Liver (tissue), 9 donors: Measurements from ENCODE around the gene PTPN23. TPM values are rescaled to one million over a fixed set of nuclear protein-coding genes. Genes with fewer than 3 reads are reported as not detected.

Source experiments
- DNase-seq: peaks from one replicate; pipeline ENCODE4 v3.0.0-alpha.2; 2017; ENCODE audit warnings: low spot score
- H3K27ac ChIP-seq, 2 donors: one replicate each; pipeline ENCODE4 v1.7.0; 2013; ENCODE audit warnings: inconsistent platforms in 2 of 2, low read length in 2 of 2, control low read depth in 1 of 2, low read depth in 1 of 2, mild to moderate bottlenecking in 1 of 2
- H3K27me3 ChIP-seq, 4 donors: one replicate each; pipeline versions ENCODE4 v1.6.1 to v1.7.0; 2013; ENCODE audit warnings: low read length in 3 of 4, inconsistent platforms in 1 of 4, mild to moderate bottlenecking in 1 of 4, moderate library complexity in 1 of 4; ENCODE audit not compliant: control insufficient read depth in 4 of 4, insufficient read depth in 4 of 4
- H3K36me3 ChIP-seq, 4 donors: one replicate each; pipeline versions ENCODE4 v1.6.1 to v1.7.0; 2013; ENCODE audit warnings: low read length in 3 of 4, mild to moderate bottlenecking in 3 of 4, low read depth in 1 of 4, moderate library complexity in 1 of 4; ENCODE audit not compliant: control insufficient read depth in 4 of 4, insufficient read depth in 3 of 4
- H3K4me1 ChIP-seq, 4 donors: one replicate each; pipeline versions ENCODE4 v1.6.1 to v1.7.0; 2013; ENCODE audit warnings: low read length in 3 of 4, mild to moderate bottlenecking in 3 of 4, moderate library complexity in 1 of 4; ENCODE audit not compliant: control insufficient read depth in 4 of 4, insufficient read depth in 4 of 4
- H3K4me3 ChIP-seq, 3 donors: one replicate each; pipeline versions ENCODE4 v1.6.1 to v1.7.0; 2013; ENCODE audit warnings: low read length in 3 of 3, control low read depth in 1 of 3, low read depth in 1 of 3, mild to moderate bottlenecking in 1 of 3
- H3K9ac ChIP-seq, 2 donors: one replicate each; pipeline ENCODE4 v1.7.0; 2013; ENCODE audit warnings: low read length in 2 of 2, mild to moderate bottlenecking in 2 of 2, moderate library complexity in 2 of 2, control low read depth in 1 of 2, low read depth in 1 of 2
- H3K9me3 ChIP-seq, 4 donors: one replicate each; pipeline versions ENCODE4 v1.6.1 to v1.7.0; 2013; ENCODE audit warnings: low read length in 3 of 4; ENCODE audit not compliant: control insufficient read depth in 4 of 4
- EGR1 ChIP-seq, 2 donors: IDR thresholded peaks; 2 replicates each; pipeline ENCODE4 v1.6.1; 2016 to 2018; ENCODE audit warnings: antibody characterized with exemption in 2 of 2, low read depth in 2 of 2
- FOXA1 ChIP-seq: IDR thresholded peaks from 2 replicates; pipeline ENCODE4 v1.6.1; 2016; ENCODE audit warnings: antibody characterized with exemption
- FOXA2 ChIP-seq: IDR thresholded peaks from 2 replicates; pipeline ENCODE4 v1.6.1; 2016; ENCODE audit warnings: antibody characterized with exemption
- GABPA ChIP-seq, 2 donors: IDR thresholded peaks in 1 of 2; conservative IDR thresholded peaks in 1 of 2; 2 replicates each; pipeline ENCODE4 v1.6.1; 2016; ENCODE audit warnings: antibody characterized with exemption in 2 of 2, mild to moderate bottlenecking in 1 of 2, moderate library complexity in 1 of 2
- HNF4A ChIP-seq, 2 donors: conservative IDR thresholded peaks; 2 replicates each; pipeline ENCODE4 v1.6.1; 2016; ENCODE audit warnings: antibody characterized with exemption in 2 of 2, mild to moderate bottlenecking in 2 of 2
- HNF4G ChIP-seq: IDR thresholded peaks from 2 replicates; pipeline ENCODE4 v1.6.1; 2016; ENCODE audit warnings: antibody characterized with exemption
- JUND ChIP-seq, 2 donors: IDR thresholded peaks; 2 replicates each; pipeline ENCODE4 v1.6.1; 2016; ENCODE audit warnings: antibody characterized with exemption in 2 of 2
- MAX ChIP-seq: IDR thresholded peaks from 2 replicates; pipeline ENCODE4 v1.6.1; 2016; ENCODE audit warnings: antibody characterized with exemption
- NR2F2 ChIP-seq: IDR thresholded peaks from 2 replicates; pipeline ENCODE4 v1.6.1; 2016; ENCODE audit warnings: antibody characterized with exemption
- RAD21 ChIP-seq, 2 donors: IDR thresholded peaks; 2 replicates each; pipeline ENCODE4 v1.6.1; 2016; ENCODE audit warnings: antibody characterized with exemption in 2 of 2, mild to moderate bottlenecking in 2 of 2
- RXRA ChIP-seq, 2 donors: IDR thresholded peaks; 2 replicates each; pipeline ENCODE4 v1.6.1; 2017 to 2018; ENCODE audit warnings: antibody characterized with exemption in 2 of 2, mild to moderate bottlenecking in 1 of 2
- SP1 ChIP-seq: IDR thresholded peaks from 2 replicates; pipeline ENCODE4 v1.6.1; 2018; ENCODE audit warnings: antibody characterized with exemption, mild to moderate bottlenecking
- TAF1 ChIP-seq: conservative IDR thresholded peaks from 2 replicates; pipeline ENCODE4 v1.6.1; 2016; ENCODE audit warnings: antibody characterized with exemption, mild to moderate bottlenecking
- YY1 ChIP-seq: IDR thresholded peaks from 2 replicates; pipeline ENCODE4 v1.6.1; 2016; ENCODE audit warnings: antibody characterized with exemption, mild to moderate bottlenecking
- WGBS: extraction: QIAGEN DNeasy Blood & Tissue Kit; methylation state at CpG from one replicate; pipeline ENCODE4 v1.1.7; 2013; 5-methylcytosine and 5-hydroxymethylcytosine counted together
- polyA plus RNA-seq, 2 donors: library from polyadenylated mRNA; stranded (reverse) in 1 of 2; unstranded in 1 of 2; fragments of 200-250 nt in 1 of 2; fragments of >200 nt in 1 of 2; fragmentation: Nextera tagmentation in 1 of 2; extraction: Ambion mirVana in 1 of 2; gene quantifications; one replicate each; pipeline versions ENCODE4 v1.2.1 to v1.2.3, GENCODE V29; 2013 to 2015
- total RNA-seq, 2 donors: library from RNA; depleted of rRNA; stranded (reverse); fragments of >200 nt; gene quantifications; one replicate each; pipeline ENCODE4 v1.2.3, GENCODE V29; 2014
- TF ChIP-seq, protein P1 (sequence below): fragments of 150-350 bp; IDR thresholded peaks from 2 replicates; pipeline ENCODE4 v1.5.1; 2017; ENCODE audit warnings: improper control_type of control experiment, low read depth, low read length; ENCODE audit not compliant: missing input control
- TF ChIP-seq, protein P2 (sequence below): IDR thresholded peaks from 2 replicates; pipeline ENCODE4 v1.6.1; 2016; ENCODE audit warnings: antibody characterized with exemption
- TF ChIP-seq, protein P3 (sequence below): IDR thresholded peaks from 2 replicates; pipeline ENCODE4 v1.6.1; 2016; ENCODE audit warnings: antibody characterized with exemption, mild to moderate bottlenecking
- TF ChIP-seq, protein P4 (sequence below): IDR thresholded peaks from 2 replicates; pipeline ENCODE4 v1.6.1; 2016; ENCODE audit warnings: antibody characterized with exemption
- donor health status: healthy.
- donor health status: healthy.
- donor health status: healthy.
- donor health status: healthy.
- donor health status: healthy.

PTPN23 gene
- total and polyA plus RNA-seq, 4 donors = 3.8 to 84.4 (median 11.5) TPM

DNA sequence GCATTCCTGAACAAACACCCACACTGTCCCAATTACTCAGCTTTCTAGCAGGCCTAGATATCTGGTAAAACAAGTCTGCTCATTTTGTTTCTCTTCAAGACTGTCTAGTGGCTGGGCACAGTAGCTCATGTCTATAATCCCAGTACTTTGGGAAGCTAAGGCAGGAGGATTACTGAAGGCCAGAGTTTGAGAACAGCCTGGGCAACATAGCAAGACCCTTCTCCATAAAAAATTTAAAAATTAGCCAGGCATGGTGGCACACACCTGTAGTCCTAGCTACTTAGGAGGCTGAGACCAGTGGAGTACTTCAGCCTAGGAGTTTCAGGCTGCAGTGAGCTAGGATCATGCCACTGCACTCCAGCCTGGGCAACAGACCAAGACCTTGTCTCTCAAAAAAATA, 6.2 kb upstream of the PTPN23 start:
- DNase-seq = no peak
- H3K27me3 ChIP-seq = no peaks in the 10 kb centered on the region

GRCh38 chr3:47376393-47376792, 4.4 kb upstream of the PTPN23 start:
- DNase-seq = no peak
- Histone ChIP-seq H3K9me3 (no peaks in the 10 kb centered on the region), H3K36me3 (no peaks in the 10 kb centered on the region), H3K4me1 (peaks cover 2 to 18% (median 12%) of the 10 kb centered on the region in 4 donors), H3K4me3 (no peak overlapping the region), H3K9ac (no peak overlapping the region), H3K27ac (no peak overlapping the region), H3K27me3 (no peaks in the 10 kb centered on the region)
- 92% methylated on average over 3 of the region's 3 CpGs for whole genome bisulfite sequencing
- TF ChIP-seq HNF4G (no peak), NR2F2 (no peak), EGR1 (IDR thresholded peaks at IDR 0.05; ENCODE audit: low read depth in 2 of 2) (no peak), GABPA (IDR thresholded peaks at IDR 0.05 in 1 of 2, conservative IDR thresholded peaks at IDR 0.05 in 1 of 2) (no peak), JUND (IDR thresholded peaks at IDR 0.05) (no peak), TAF1 (no peak), FOXA2 (no peak), YY1 (no peak), SP1 (no peak), MAX (no peak), FOXA1 (no peak), HNF4A (conservative IDR thresholded peaks at IDR 0.05) (no peak), RXRA (IDR thresholded peaks at IDR 0.05) (no peak), RAD21 (IDR thresholded peaks at IDR 0.05) (no peak)
- TF ChIP-seq, protein P1, sequence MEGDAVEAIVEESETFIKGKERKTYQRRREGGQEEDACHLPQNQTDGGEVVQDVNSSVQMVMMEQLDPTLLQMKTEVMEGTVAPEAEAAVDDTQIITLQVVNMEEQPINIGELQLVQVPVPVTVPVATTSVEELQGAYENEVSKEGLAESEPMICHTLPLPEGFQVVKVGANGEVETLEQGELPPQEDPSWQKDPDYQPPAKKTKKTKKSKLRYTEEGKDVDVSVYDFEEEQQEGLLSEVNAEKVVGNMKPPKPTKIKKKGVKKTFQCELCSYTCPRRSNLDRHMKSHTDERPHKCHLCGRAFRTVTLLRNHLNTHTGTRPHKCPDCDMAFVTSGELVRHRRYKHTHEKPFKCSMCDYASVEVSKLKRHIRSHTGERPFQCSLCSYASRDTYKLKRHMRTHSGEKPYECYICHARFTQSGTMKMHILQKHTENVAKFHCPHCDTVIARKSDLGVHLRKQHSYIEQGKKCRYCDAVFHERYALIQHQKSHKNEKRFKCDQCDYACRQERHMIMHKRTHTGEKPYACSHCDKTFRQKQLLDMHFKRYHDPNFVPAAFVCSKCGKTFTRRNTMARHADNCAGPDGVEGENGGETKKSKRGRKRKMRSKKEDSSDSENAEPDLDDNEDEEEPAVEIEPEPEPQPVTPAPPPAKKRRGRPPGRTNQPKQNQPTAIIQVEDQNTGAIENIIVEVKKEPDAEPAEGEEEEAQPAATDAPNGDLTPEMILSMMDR = no peak
- TF ChIP-seq, protein P2, sequence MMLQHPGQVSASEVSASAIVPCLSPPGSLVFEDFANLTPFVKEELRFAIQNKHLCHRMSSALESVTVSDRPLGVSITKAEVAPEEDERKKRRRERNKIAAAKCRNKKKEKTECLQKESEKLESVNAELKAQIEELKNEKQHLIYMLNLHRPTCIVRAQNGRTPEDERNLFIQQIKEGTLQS = no peak
- TF ChIP-seq, protein P3, sequence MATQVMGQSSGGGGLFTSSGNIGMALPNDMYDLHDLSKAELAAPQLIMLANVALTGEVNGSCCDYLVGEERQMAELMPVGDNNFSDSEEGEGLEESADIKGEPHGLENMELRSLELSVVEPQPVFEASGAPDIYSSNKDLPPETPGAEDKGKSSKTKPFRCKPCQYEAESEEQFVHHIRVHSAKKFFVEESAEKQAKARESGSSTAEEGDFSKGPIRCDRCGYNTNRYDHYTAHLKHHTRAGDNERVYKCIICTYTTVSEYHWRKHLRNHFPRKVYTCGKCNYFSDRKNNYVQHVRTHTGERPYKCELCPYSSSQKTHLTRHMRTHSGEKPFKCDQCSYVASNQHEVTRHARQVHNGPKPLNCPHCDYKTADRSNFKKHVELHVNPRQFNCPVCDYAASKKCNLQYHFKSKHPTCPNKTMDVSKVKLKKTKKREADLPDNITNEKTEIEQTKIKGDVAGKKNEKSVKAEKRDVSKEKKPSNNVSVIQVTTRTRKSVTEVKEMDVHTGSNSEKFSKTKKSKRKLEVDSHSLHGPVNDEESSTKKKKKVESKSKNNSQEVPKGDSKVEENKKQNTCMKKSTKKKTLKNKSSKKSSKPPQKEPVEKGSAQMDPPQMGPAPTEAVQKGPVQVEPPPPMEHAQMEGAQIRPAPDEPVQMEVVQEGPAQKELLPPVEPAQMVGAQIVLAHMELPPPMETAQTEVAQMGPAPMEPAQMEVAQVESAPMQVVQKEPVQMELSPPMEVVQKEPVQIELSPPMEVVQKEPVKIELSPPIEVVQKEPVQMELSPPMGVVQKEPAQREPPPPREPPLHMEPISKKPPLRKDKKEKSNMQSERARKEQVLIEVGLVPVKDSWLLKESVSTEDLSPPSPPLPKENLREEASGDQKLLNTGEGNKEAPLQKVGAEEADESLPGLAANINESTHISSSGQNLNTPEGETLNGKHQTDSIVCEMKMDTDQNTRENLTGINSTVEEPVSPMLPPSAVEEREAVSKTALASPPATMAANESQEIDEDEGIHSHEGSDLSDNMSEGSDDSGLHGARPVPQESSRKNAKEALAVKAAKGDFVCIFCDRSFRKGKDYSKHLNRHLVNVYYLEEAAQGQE = no peak
- TF ChIP-seq, protein P4, sequence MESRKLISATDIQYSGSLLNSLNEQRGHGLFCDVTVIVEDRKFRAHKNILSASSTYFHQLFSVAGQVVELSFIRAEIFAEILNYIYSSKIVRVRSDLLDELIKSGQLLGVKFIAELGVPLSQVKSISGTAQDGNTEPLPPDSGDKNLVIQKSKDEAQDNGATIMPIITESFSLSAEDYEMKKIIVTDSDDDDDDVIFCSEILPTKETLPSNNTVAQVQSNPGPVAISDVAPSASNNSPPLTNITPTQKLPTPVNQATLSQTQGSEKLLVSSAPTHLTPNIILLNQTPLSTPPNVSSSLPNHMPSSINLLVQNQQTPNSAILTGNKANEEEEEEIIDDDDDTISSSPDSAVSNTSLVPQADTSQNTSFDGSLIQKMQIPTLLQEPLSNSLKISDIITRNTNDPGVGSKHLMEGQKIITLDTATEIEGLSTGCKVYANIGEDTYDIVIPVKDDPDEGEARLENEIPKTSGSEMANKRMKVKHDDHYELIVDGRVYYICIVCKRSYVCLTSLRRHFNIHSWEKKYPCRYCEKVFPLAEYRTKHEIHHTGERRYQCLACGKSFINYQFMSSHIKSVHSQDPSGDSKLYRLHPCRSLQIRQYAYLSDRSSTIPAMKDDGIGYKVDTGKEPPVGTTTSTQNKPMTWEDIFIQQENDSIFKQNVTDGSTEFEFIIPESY = no peak

More for the DNA sequence above, 6.2 kb upstream of the PTPN23 start:
- no peak overlapping the region for H3K27ac ChIP-seq
- peaks cover 0 to 14% (median 7%) of the 10 kb centered on the region in 4 donors for H3K4me1 ChIP-seq
- no peak overlapping the region for H3K9ac ChIP-seq
- H3K36me3 ChIP-seq = no peaks in the 10 kb centered on the region
- TF ChIP-seq, protein P3 = no peak
- no peak for TF ChIP-seq HNF4G
- no peak for TF ChIP-seq RAD21 (IDR thresholded peaks at IDR 0.05)
- TF ChIP-seq NR2F2 = no peak
- no peak for TF ChIP-seq MAX
- no peak for TF ChIP-seq HNF4A (conservative IDR thresholded peaks at IDR 0.05)
- TF ChIP-seq YY1 = no peak
- H3K9me3 ChIP-seq = no peaks in the 10 kb centered on the region
- H3K4me3 ChIP-seq = no peak overlapping the region
